SU-DHL-6 (cell line): Measurements from ENCODE around the gene SLC46A3.

Source experiments
- H2AFZ ChIP-seq: fragments of 200-600 bp; sonication (generic); 2 replicates; pipeline ENCODE4 v1.6.1; 2014; ENCODE audit warnings: low read depth, mild to moderate bottlenecking, moderate library complexity, mixed read lengths, antibody characterized with exemption, low read length; ENCODE audit not compliant: severe bottlenecking
- H3F3A ChIP-seq: fragments of 200-600 bp; shearing (Covaris generic); 2 replicates; pipeline ENCODE4 v1.6.0; 2016; ENCODE audit warnings: antibody characterized with exemption, mild to moderate bottlenecking; ENCODE audit not compliant: insufficient read depth
- H3K27ac ChIP-seq: fragments of 200-600 bp; sonication (generic); 2 replicates; pipeline ENCODE4 v1.5.1; 2016; ENCODE audit warnings: low read depth, mild to moderate bottlenecking, low read length, moderate library complexity, mixed read lengths
- H3K27me3 ChIP-seq: fragments of 200-600 bp; sonication (generic), shearing (Covaris generic); 2 replicates; pipeline ENCODE4 v1.6.0; 2014; ENCODE audit warnings: mild to moderate bottlenecking, low read length
- H3K36me3 ChIP-seq: fragments of 200-600 bp; sonication (generic); 2 replicates; pipeline ENCODE4 v1.6.1; 2014; ENCODE audit warnings: mild to moderate bottlenecking, low read length, mixed read lengths
- H3K4me2 ChIP-seq: fragments of 300-600, 200-600 bp; shearing (Covaris generic), sonication (generic); 2 replicates; pipeline ENCODE4 v1.6.0; 2014; ENCODE audit warnings: low read length, low read depth, mild to moderate bottlenecking; ENCODE audit not compliant: poor library complexity, severe bottlenecking
- H3K4me3 ChIP-seq: fragments of 200-600 bp; sonication (generic); 2 replicates; pipeline ENCODE4 v1.5.1; 2014; ENCODE audit warnings: antibody characterized with exemption, low read length, mild to moderate bottlenecking, mixed read lengths; ENCODE audit not compliant: insufficient read depth, poor library complexity, severe bottlenecking
- H3K79me2 ChIP-seq: fragments of 200-600 bp; sonication (generic); 2 replicates; pipeline ENCODE4 v1.6.1; 2014; ENCODE audit warnings: mild to moderate bottlenecking, low read length, moderate library complexity; ENCODE audit not compliant: insufficient read depth
- H3K9ac ChIP-seq: fragments of 200-600 bp; sonication (generic); 2 replicates; pipeline ENCODE4 v1.7.0; 2014; ENCODE audit warnings: mild to moderate bottlenecking, low read length
- H3K9me2 ChIP-seq: fragments of 200-600 bp; sonication (generic); replicated peaks from 2 replicates; pipeline ENCODE4 v1.6.1; 2014; ENCODE audit warnings: low read length; ENCODE audit not compliant: insufficient read depth
- H3K9me3 ChIP-seq: fragments of 200-600 bp; sonication (generic); 2 replicates; pipeline ENCODE4 v1.6.1; 2014; ENCODE audit warnings: low read length, mixed read lengths; ENCODE audit not compliant: insufficient read depth
- H4K20me1 ChIP-seq: fragments of 200-600 bp; sonication (generic); 2 replicates; pipeline ENCODE4 v1.6.1; 2014; ENCODE audit warnings: low read depth, mild to moderate bottlenecking, antibody characterized with exemption, low read length, moderate library complexity, mixed read lengths
- EZH2phosphoT487 ChIP-seq: fragments of 200-600 bp; sonication (generic), shearing (Covaris generic); conservative IDR thresholded peaks from 2 replicates; pipeline ENCODE4 v1.6.1; 2018; ENCODE audit warnings: mild to moderate bottlenecking, antibody characterized with exemption, low read length, moderate library complexity, mixed read lengths
- TF ChIP-seq, protein P1 (sequence below): fragments of 200-600 bp; sonication (generic); IDR thresholded peaks from one replicate; pipeline ENCODE4 v1.5.1; 2017; ENCODE audit warnings: antibody characterized with exemption, mild to moderate bottlenecking, low read length, moderate library complexity; ENCODE audit not compliant: insufficient read depth, poor library complexity, severe bottlenecking

SLC46A3 gene

GRCh38 chr13:28723806-28724205 is 5.0 kb upstream of the SLC46A3 start:
- H3K9me3 ChIP-seq, result no peaks in the 10 kb centered on the region
- H3K9ac ChIP-seq, result no peak overlapping the region
- no peak for TF ChIP-seq EZH2phosphoT487
- TF ChIP-seq, protein P1, sequence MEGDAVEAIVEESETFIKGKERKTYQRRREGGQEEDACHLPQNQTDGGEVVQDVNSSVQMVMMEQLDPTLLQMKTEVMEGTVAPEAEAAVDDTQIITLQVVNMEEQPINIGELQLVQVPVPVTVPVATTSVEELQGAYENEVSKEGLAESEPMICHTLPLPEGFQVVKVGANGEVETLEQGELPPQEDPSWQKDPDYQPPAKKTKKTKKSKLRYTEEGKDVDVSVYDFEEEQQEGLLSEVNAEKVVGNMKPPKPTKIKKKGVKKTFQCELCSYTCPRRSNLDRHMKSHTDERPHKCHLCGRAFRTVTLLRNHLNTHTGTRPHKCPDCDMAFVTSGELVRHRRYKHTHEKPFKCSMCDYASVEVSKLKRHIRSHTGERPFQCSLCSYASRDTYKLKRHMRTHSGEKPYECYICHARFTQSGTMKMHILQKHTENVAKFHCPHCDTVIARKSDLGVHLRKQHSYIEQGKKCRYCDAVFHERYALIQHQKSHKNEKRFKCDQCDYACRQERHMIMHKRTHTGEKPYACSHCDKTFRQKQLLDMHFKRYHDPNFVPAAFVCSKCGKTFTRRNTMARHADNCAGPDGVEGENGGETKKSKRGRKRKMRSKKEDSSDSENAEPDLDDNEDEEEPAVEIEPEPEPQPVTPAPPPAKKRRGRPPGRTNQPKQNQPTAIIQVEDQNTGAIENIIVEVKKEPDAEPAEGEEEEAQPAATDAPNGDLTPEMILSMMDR, result no peak
- H3K27me3 ChIP-seq, result no peaks in the 10 kb centered on the region
- H4K20me1 ChIP-seq, result no peaks in the 10 kb centered on the region
- no peak overlapping the region for H3K4me3 ChIP-seq
- H2AFZ ChIP-seq, result no peak overlapping the region
- H3K27ac ChIP-seq, result no peak overlapping the region
- no peaks in the 10 kb centered on the region; the same call in 1 of the 2 replicates for H3F3A ChIP-seq
- no peaks in the 10 kb centered on the region for H3K9me2 ChIP-seq
- no peaks in the 10 kb centered on the region for H3K36me3 ChIP-seq
- H3K79me2 ChIP-seq, result no peaks in the 10 kb centered on the region
- H3K4me2 ChIP-seq, result no peak overlapping the region

DNA sequence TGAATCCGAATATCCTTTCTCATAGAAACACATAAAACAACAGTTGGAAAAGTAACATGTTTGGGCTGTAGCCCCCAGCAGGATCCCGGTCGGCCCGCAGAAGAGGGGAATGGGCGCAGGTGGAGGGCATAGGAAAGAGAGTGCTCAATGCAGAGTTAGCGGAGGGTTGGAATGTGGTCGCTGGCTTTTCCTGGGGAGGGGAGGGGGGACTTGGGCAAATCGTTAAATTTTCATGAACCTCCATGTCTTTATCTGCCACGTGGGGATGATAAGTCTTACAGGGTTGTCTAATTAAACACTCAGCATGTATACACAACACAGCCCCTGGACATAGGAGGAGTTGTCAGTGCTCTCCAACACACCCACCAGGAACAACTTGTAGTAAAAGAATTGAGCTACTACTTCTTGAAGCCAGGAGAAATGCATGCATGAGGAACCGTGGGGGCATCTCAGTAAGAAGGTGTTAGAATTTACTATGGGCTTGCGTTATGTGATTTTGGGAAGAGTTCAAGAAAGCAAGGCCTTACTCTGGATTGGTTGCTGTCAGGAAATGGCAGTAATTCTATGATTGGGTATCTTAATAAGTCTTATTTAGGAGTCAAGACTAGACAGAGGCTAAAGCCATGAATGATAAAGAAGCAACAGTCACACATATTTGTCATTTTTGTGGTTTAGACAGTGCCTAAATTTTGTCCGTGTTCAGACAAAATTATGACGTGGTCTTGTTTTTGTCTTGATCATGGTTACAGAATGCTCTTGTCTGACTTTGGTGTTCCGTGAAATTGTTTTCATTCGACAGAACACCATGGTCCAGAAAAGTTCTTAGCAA is 671 bp upstream of the SLC46A3 start:
- no peaks in the 10 kb centered on the region; the same call in 1 of the 2 replicates for H3F3A ChIP-seq
- H3K79me2 ChIP-seq, result no peaks in the 10 kb centered on the region; the same call in 1 of the 2 replicates
- peak overlapping the region; percentile 98 for H2AFZ ChIP-seq
- H3K4me2 ChIP-seq, result peak overlapping the region; percentile 95
- H3K36me3 ChIP-seq, result no peaks in the 10 kb centered on the region
- peak overlapping the region; percentile 84 for H3K4me3 ChIP-seq
- no peaks in the 10 kb centered on the region for H3K9me3 ChIP-seq
- H3K27me3 ChIP-seq, result no peaks in the 10 kb centered on the region
- no peaks in the 10 kb centered on the region for H4K20me1 ChIP-seq
- H3K27ac ChIP-seq, result no peak overlapping the region
- no peaks in the 10 kb centered on the region for H3K9me2 ChIP-seq
- H3K9ac ChIP-seq, result peak overlapping the region; percentile 81
- TF ChIP-seq EZH2phosphoT487, result no peak
- TF ChIP-seq, protein P1, result no peak

DNA sequence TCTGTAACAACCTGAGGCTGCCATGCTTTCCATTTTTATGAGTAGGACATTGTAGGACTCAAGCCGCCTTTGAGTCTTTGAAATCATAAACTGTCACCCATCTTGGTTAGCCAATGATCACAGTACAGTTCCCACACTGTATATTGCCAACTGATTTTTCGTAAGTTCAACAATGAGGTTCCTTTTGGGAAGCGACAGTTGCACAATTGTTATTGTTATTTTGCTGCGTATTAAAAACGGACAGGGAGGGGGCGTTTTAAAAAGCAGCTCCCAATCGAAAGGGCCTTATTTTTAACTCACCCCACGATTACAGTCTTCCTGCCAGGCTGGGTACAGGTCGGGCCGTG is 601 bp downstream of the SLC46A3 start:
- no peak for TF ChIP-seq EZH2phosphoT487
- TF ChIP-seq, protein P1, result no peak
- Histone ChIP-seq H3K79me2 (no peaks in the 10 kb centered on the region; the same call in 1 of the 2 replicates), H3K27me3 (no peaks in the 10 kb centered on the region), H3K4me3 (peak overlapping the region; percentile 84), H2AFZ (peak overlapping the region; percentile 93), H3K9me2 (no peaks in the 10 kb centered on the region), H3K9ac (peak overlapping the region; percentile 81), H3K36me3 (no peaks in the 10 kb centered on the region), H3K4me2 (peak overlapping the region; percentile 95), H3K9me3 (no peaks in the 10 kb centered on the region), H3F3A (no peaks in the 10 kb centered on the region; the same call in 1 of the 2 replicates), H4K20me1 (no peaks in the 10 kb centered on the region), H3K27ac (peak overlapping the region; percentile 23; the same call in 1 of the 2 replicates)
